Endothelial cell of umbilical vein (primary cell): ENCODE data around the gene USP40. TPM values are rescaled to one million over a fixed set of nuclear protein-coding genes. Genes with fewer than 3 reads are reported as not detected.
A peak's percentile ranks its signal among the peaks of the same experiment; 100 is the strongest.

Experiments used
- BruUV-seq: library from RNA; stranded (reverse); fragments of 400-500 nt; replicated peaks from 2 replicates; lab custom pipeline; 2021; lab: Mats Ljungman, UMichigan
- CTCF ChIA-PET: fragments of 300-600, 350-600 bp; sonication (Branson Sonifier 250); formaldehyde crosslinking; loops from one replicate; lab custom pipeline; 2021; ENCODE audit warnings: antibody characterized with exemption, inconsistent platforms; lab: Charles Lee
- POLR2A ChIA-PET: fragments of 300-600, 350-600 bp; sonication (Branson Sonifier 250); formaldehyde crosslinking; loops from one replicate; lab custom pipeline; 2021; ENCODE audit warnings: antibody characterized with exemption, inconsistent platforms; lab: Charles Lee
- DNase-seq: peaks from one replicate; pipeline ENCODE4 v3.0.0-alpha.2; 2011; ENCODE audit warnings: low read depth, low spot score
- FAIRE-seq: peaks from 2 replicates; lab custom pipeline; 2011; peaks lifted over from hg19 to GRCh38; lab: Jason Lieb, UNC
- H2AFZ ChIP-seq: 2 replicates; pipeline ENCODE4 v1.6.0; 2012; ENCODE audit warnings: low read depth, low read length, control low read depth, inconsistent platforms
- H3K27ac ChIP-seq: 2 replicates; pipeline ENCODE4 v1.5.1; 2011; ENCODE audit warnings: low read depth, mild to moderate bottlenecking, control low read depth, low read length, moderate library complexity; ENCODE audit not compliant: insufficient read depth
- H3K27me3 ChIP-seq, 2 experiments: 2 replicates each; pipeline versions ENCODE4 v1.6.0 to v1.6.1; 2011; ENCODE audit warnings: low read length in 2 of 2, mixed read lengths in 1 of 2; ENCODE audit not compliant: control insufficient read depth in 2 of 2, insufficient read depth in 2 of 2
- H3K36me3 ChIP-seq, 2 experiments: 2 replicates in 1 of 2; 3 replicates in 1 of 2; pipeline ENCODE4 v1.5.1; 2011; ENCODE audit warnings: low read length in 2 of 2, mild to moderate bottlenecking in 1 of 2, moderate library complexity in 1 of 2; ENCODE audit not compliant: control insufficient read depth in 2 of 2, insufficient read depth in 2 of 2; ENCODE audit errors: extremely low read depth in 1 of 2
- H3K4me1 ChIP-seq: 3 replicates; pipeline ENCODE4 v1.5.1; 2011; ENCODE audit warnings: mild to moderate bottlenecking, low read length; ENCODE audit not compliant: control insufficient read depth, insufficient read depth; ENCODE audit errors: extremely low read depth
- H3K4me2 ChIP-seq: 2 replicates; pipeline ENCODE4 v1.6.1; 2011; ENCODE audit warnings: low read length, control low read depth, mixed read lengths; ENCODE audit not compliant: insufficient read depth
- H3K4me3 ChIP-seq, 3 experiments: fragments of 200-600 bp in 1 of 3; sonication (generic), shearing (Covaris generic) in 1 of 3; replicated peaks in 1 of 3; 2 replicates each; pipeline ENCODE4 v1.5.1; 2011 to 2016; ENCODE audit warnings: control low read depth in 3 of 3, low read length in 3 of 3, mild to moderate bottlenecking in 2 of 3, inconsistent platforms in 1 of 3, low read depth in 1 of 3, moderate library complexity in 1 of 3; ENCODE audit not compliant: insufficient read depth in 1 of 3
- H3K79me2 ChIP-seq: 2 replicates; pipeline ENCODE4 v1.6.0; 2012; ENCODE audit warnings: low read length, inconsistent platforms; ENCODE audit not compliant: control insufficient read depth, insufficient read depth
- H3K9ac ChIP-seq: replicated peaks from 2 replicates; pipeline ENCODE3; 2011; ENCODE audit warnings: low read length, control low read depth; ENCODE audit not compliant: insufficient read depth; ENCODE audit errors: extremely low read depth
- H3K9me1 ChIP-seq: replicated peaks from 3 replicates; pipeline ENCODE4 v1.6.0; 2011; ENCODE audit warnings: mild to moderate bottlenecking, low read length; ENCODE audit not compliant: control insufficient read depth, insufficient read depth; ENCODE audit errors: extremely low read depth
- H3K9me3 ChIP-seq: replicated peaks from 2 replicates; pipeline ENCODE4 v1.5.1; 2012; ENCODE audit warnings: low read length, inconsistent platforms; ENCODE audit not compliant: control insufficient read depth, insufficient read depth
- H4K20me1 ChIP-seq: replicated peaks from 2 replicates; pipeline ENCODE3; 2011; ENCODE audit warnings: mild to moderate bottlenecking, low read length; ENCODE audit not compliant: control insufficient read depth, insufficient read depth; ENCODE audit errors: extremely low read depth
- dilution Hi-C: fragments of 300-500 bp; cut with MboI; formaldehyde crosslinking; loops from one replicate; pipeline ENCODE4 v1.15.0; 2019; ENCODE audit warnings: low sequenced_read_pairs; ENCODE audit not compliant: extremely low pct_ligation_motif_present
- intact Hi-C: fragments of 100-400 bp; cut with micrococcal nuclease; formaldehyde crosslinking; loops from one replicate; pipeline ENCODE4 v1.10.0; 2022
- polyA plus RNA-seq, 4 experiments: library from polyadenylated mRNA; depleted of rRNA in 3 of 4; stranded (reverse) in 3 of 4; unstranded in 1 of 4; fragments of >200 nt; gene quantifications; 2 replicates each; pipeline versions ENCODE4 v1.2.1 to v1.2.3, GENCODE V29; 2011 to 2012; ENCODE audit warnings: missing spikeins in 1 of 4
- total RNA-seq: library from RNA; stranded (reverse); gene quantifications from 2 replicates; pipeline ENCODE4 v1.2.3, GENCODE V29; 2021
- TF ChIP-seq, protein P1 (sequence below): IDR thresholded peaks from 2 replicates; pipeline ENCODE4 v1.6.1; 2011; ENCODE audit not compliant: insufficient read depth, insufficient read length
- TF ChIP-seq, protein P2 (sequence below), 2 donors: IDR thresholded peaks; 1 replicate in 1 of 2; 2 replicates in 1 of 2; pipeline ENCODE4 v1.5.1; 2011; ENCODE audit warnings: low read length in 2 of 2, mild to moderate bottlenecking in 2 of 2, moderate library complexity in 2 of 2, control low read depth in 1 of 2, inconsistent platforms in 1 of 2, low read depth in 1 of 2; ENCODE audit not compliant: insufficient read depth in 1 of 2; ENCODE audit errors: extremely low read depth in 1 of 2

USP40 gene
- total and polyA plus RNA-seq, 2 donors (not counting 3 experiments of a cell fraction or from before 2014, with no cell fraction given), result 32.2 to 32.5 TPM

DNA sequence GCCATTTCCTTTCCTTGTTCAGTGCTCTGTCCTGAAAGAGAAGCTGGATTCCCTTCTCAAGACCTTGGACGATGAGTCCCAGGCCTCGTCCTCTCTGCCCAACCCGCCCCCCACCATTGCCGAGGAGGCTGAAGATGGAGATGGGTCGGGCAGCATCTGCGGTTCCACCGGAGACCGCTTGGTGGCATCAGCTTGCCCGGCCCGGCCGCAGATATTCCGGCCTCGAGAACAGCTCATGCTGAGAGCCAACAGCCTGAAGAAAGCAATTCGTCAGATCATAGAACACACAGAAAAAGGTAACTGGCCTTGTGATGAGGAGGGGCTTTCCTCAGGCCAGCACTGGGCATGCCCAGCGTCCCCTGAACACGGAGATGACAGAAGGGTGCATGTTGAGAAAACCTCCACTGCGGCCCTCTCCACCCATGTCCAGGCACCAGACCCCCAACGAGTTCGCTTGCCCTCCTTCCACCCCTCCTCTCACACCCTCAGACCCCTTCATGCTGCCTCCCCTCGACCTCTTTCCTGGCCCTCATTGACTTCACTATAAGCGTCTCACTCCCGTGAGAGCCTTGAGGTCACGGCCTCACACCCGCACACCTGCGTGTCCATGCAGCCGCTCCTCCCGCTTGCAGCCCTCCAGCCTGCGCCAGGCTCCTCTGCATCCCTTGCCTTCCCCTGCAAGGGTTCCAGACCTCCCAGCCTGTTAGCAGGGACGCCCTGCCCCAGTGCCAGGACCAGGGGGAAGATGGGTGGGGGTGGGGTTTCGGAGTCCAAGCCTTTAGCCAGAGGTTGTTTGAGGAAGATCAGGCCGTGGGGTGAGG lies 117.3 kb downstream of the USP40 start:
- Histone ChIP-seq H3K9ac (no peak overlapping the region), H3K27me3 (no peaks in the 10 kb centered on the region), H3K9me3 (no peaks in the 10 kb centered on the region), H2AFZ (no peak overlapping the region), H3K9me1 (no peaks in the 10 kb centered on the region), H3K4me3 (no peak overlapping the region), H3K4me2 (no peak overlapping the region), H4K20me1 (no peaks in the 10 kb centered on the region), H3K36me3 (peaks cover 0 to 12% of the 10 kb centered on the region in 2 experiments), H3K79me2 (no peaks in the 10 kb centered on the region), H3K27ac (no peak overlapping the region), H3K4me1 (no peaks in the 10 kb centered on the region)
- ChIA-PET CTCF (interaction anchor here (0.6 to 4.3 kb wide), 31 partner anchors 10 to 1668 kb away, joined by 3 to 74 read pairs (median 4); partner anchors contain the start of genes HJURP, UGT1A5 and USP40), POLR2A (no interaction called here)
- intact Hi-C loops (loop anchor here (1.0 to 10.0 kb wide), 8 partner anchors 118 to 1668 kb away; partner anchors contain the start of genes HJURP and USP40), dilution Hi-C loops (no loop called here)
- FAIRE-seq (peak; percentile 59), DNase-seq (peak; percentile 50)
- BruUV-seq, result no TSS peak
- TF ChIP-seq, protein P1, sequence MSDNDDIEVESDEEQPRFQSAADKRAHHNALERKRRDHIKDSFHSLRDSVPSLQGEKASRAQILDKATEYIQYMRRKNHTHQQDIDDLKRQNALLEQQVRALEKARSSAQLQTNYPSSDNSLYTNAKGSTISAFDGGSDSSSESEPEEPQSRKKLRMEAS, result no peak
- TF ChIP-seq, protein P2, sequence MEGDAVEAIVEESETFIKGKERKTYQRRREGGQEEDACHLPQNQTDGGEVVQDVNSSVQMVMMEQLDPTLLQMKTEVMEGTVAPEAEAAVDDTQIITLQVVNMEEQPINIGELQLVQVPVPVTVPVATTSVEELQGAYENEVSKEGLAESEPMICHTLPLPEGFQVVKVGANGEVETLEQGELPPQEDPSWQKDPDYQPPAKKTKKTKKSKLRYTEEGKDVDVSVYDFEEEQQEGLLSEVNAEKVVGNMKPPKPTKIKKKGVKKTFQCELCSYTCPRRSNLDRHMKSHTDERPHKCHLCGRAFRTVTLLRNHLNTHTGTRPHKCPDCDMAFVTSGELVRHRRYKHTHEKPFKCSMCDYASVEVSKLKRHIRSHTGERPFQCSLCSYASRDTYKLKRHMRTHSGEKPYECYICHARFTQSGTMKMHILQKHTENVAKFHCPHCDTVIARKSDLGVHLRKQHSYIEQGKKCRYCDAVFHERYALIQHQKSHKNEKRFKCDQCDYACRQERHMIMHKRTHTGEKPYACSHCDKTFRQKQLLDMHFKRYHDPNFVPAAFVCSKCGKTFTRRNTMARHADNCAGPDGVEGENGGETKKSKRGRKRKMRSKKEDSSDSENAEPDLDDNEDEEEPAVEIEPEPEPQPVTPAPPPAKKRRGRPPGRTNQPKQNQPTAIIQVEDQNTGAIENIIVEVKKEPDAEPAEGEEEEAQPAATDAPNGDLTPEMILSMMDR (IDR thresholded peaks at IDR 0.05; ENCODE audit: extremely low read depth in 1 of 2, insufficient read depth in 1 of 2, low read depth in 1 of 2, low read length in 2 of 2), result peak; percentile 76 to 80
